HEK293T (cell line): Measurements from ENCODE around the gene KRT74.

Source experiments
- ELF4 ChIP-seq: fragments of 450-650 bp; IDR thresholded peaks from 2 replicates; pipeline ENCODE4 v1.6.1; 2017; ENCODE audit warnings: antibody characterized with exemption
- FOXA1 ChIP-seq: fragments of 450-650 bp; IDR thresholded peaks from 2 replicates; pipeline ENCODE4 v1.6.1; 2016; ENCODE audit warnings: mild to moderate bottlenecking
- L3MBTL2 ChIP-seq: fragments of 450-650 bp; conservative IDR thresholded peaks from 2 replicates; pipeline ENCODE4 v1.6.1; 2016; ENCODE audit warnings: mild to moderate bottlenecking
- SUZ12 ChIP-seq: fragments of 450-650 bp; IDR thresholded peaks from 2 replicates; pipeline ENCODE4 v1.6.1; 2016; ENCODE audit warnings: mild to moderate bottlenecking
- TF ChIP-seq, protein P1 (sequence below): fragments of 450-650 bp; IDR thresholded peaks from 2 replicates; pipeline ENCODE4 v1.6.1; 2016

DNA sequence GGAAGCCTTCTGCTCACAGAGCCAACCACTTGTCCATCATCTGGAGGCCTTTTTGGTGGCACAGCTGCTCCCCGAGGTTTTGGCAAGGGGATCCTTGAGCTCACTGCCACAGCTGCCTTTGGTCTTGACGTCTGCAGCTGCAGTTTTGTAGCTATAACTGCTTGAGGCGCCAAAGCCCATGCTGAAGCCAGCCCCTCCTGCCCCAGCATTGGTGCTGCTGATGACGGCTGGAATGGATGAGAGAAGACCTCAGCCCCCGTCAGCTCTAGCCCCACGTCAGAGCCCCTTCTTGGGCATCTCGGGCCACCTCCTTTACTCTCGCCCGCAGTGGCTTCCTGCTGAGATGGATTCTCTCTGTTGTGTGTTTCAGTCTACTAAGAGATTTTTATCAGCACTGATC, 12.3 kb upstream of the KRT74 start:
- TF ChIP-seq FOXA1 (no peak), ELF4 (no peak), L3MBTL2 (no peak), SUZ12 (no peak)
- TF ChIP-seq, protein P1, sequence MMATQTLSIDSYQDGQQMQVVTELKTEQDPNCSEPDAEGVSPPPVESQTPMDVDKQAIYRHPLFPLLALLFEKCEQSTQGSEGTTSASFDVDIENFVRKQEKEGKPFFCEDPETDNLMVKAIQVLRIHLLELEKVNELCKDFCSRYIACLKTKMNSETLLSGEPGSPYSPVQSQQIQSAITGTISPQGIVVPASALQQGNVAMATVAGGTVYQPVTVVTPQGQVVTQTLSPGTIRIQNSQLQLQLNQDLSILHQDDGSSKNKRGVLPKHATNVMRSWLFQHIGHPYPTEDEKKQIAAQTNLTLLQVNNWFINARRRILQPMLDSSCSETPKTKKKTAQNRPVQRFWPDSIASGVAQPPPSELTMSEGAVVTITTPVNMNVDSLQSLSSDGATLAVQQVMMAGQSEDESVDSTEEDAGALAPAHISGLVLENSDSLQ: no peak
